NB4 (cell line): ENCODE measurements around the gene GALNT9.

Experiments used
- DNase-seq: peaks from one replicate; pipeline ENCODE4 v3.0.0; 2010; ENCODE audit warnings: low read depth
- H3K4me3 ChIP-seq: one replicate; pipeline ENCODE4 v1.5.1; 2011; ENCODE audit warnings: mild to moderate bottlenecking, low read depth, low read length, moderate library complexity
- CTCF ChIP-seq: IDR thresholded peaks from one replicate; pipeline ENCODE4 v1.5.1; 2012; ENCODE audit warnings: low read depth, low read length
- MAX ChIP-seq: IDR thresholded peaks from 2 replicates; pipeline ENCODE4 v1.6.1; 2011; ENCODE audit warnings: low read depth, low read length
- MYC ChIP-seq: IDR thresholded peaks from 2 replicates; pipeline ENCODE4 v1.6.1; 2011; ENCODE audit warnings: low read depth, low read length
- POLR2A ChIP-seq: IDR thresholded peaks from 2 replicates; pipeline ENCODE4 v1.6.1; 2011; ENCODE audit warnings: mild to moderate bottlenecking; ENCODE audit not compliant: insufficient read length; ENCODE audit errors: extremely low read depth

Gene GALNT9

GRCh38 chr12:132194056-132194455, 135.3 kb downstream of the GALNT9 start:
- TF ChIP-seq POLR2A (no peak), MYC (no peak), CTCF (peak; percentile 57)
- no peak overlapping the region for H3K4me3 ChIP-seq
- DNase-seq, result peak; percentile 44

- no peak for DNase-seq
- TF ChIP-seq MAX, result no peak
Measured at GRCh38 chr12:132191715-132192553, 137.5 kb downstream of the GALNT9 start.

GRCh38 chr12:132190834-132191500, 138.4 kb downstream of the GALNT9 start:
- DNase-seq, result no peak
- TF ChIP-seq MYC (no peak), CTCF (no peak), MAX (no peak), POLR2A (no peak)
- H3K4me3 ChIP-seq, result peak overlapping the region; percentile 63

More at GRCh38 chr12:132191715-132192553, 137.5 kb downstream of the GALNT9 start:
- no peak overlapping the region for H3K4me3 ChIP-seq

GRCh38 chr12:132190012-132190755, 139.2 kb downstream of the GALNT9 start:
- H3K4me3 ChIP-seq, result peak overlapping the region; percentile 63
- no peak for DNase-seq
- TF ChIP-seq MAX (no peak), MYC (peak; percentile 30; the same call in 1 of the 2 replicates), POLR2A (no peak)

GRCh38 chr12:132189378-132190011, 139.9 kb downstream of the GALNT9 start:
- peak; percentile 99 for DNase-seq
- TF ChIP-seq POLR2A (peak; percentile 15), MAX (peak; percentile 80), MYC (peak; percentile 73), CTCF (no peak)
- peak overlapping the region; percentile 63 for H3K4me3 ChIP-seq

- TF ChIP-seq MYC (no peak), MAX (no peak), POLR2A (no peak), CTCF (no peak)
- DNase-seq, result no peak
- peak overlapping the region; percentile 50 for H3K4me3 ChIP-seq
Measured at GRCh38 chr12:132188916-132189325, 140.5 kb downstream of the GALNT9 start.
